H1 (cell line): ENCODE measurements around the gene DDX50. TPM values are rescaled to one million over a fixed set of nuclear protein-coding genes. Genes with fewer than 3 reads are reported as not detected.

Experiments
- CTCF ChIA-PET: fragments of 300-600 bp; sonication (Branson Sonifier 250); formaldehyde crosslinking; loops from one replicate; lab custom pipeline; 2021; ENCODE audit not compliant: partially characterized antibody; lab: Charles Lee
- POLR2A ChIA-PET: fragments of 300-600 bp; sonication (Branson Sonifier 250); formaldehyde crosslinking; loops from one replicate; lab custom pipeline; 2021; ENCODE audit warnings: inconsistent platforms; ENCODE audit not compliant: partially characterized antibody; lab: Charles Lee
- DNase-seq, 2 experiments: peaks; one replicate each; pipeline versions ENCODE4 v3.0.0 to v3.0.0-alpha.2; 2010 to 2022; ENCODE audit warnings: low spot score in 2 of 2, low read depth in 1 of 2, mixed read lengths in 1 of 2
- FAIRE-seq: peaks from 2 replicates; lab custom pipeline; 2011; peaks lifted over from hg19 to GRCh38; lab: Jason Lieb, UNC
- H2AFZ ChIP-seq: 2 replicates; pipeline ENCODE4 v1.8.1; 2012; ENCODE audit warnings: low read length, inconsistent platforms
- H2AK5ac ChIP-seq: 2 replicates; pipeline ENCODE4 v1.6.1; 2013; ENCODE audit warnings: low read depth, low read length
- H2BK120ac ChIP-seq: replicated peaks from 2 replicates; pipeline ENCODE3; 2013; ENCODE audit warnings: low read depth, low read length, inconsistent platforms
- H2BK12ac ChIP-seq: 2 replicates; pipeline ENCODE4 v1.6.1; 2013; ENCODE audit warnings: low read depth, low read length
- H2BK15ac ChIP-seq: 2 replicates; pipeline ENCODE4 v1.6.1; 2013; ENCODE audit warnings: low read length
- H2BK20ac ChIP-seq: 2 replicates; pipeline ENCODE4 v1.6.1; 2013; ENCODE audit warnings: low read length
- H2BK5ac ChIP-seq: 2 replicates; pipeline ENCODE4 v1.6.1; 2013; ENCODE audit warnings: low read depth, low read length
- H3K14ac ChIP-seq: 2 replicates; pipeline ENCODE4 v1.6.1; 2013; ENCODE audit warnings: inconsistent platforms; ENCODE audit not compliant: insufficient read length
- H3K18ac ChIP-seq: 2 replicates; pipeline ENCODE4 v1.6.1; 2013; ENCODE audit warnings: low read length; ENCODE audit errors: extremely low read depth
- H3K23ac ChIP-seq: 2 replicates; pipeline ENCODE4 v1.6.1; 2013; ENCODE audit warnings: inconsistent platforms; ENCODE audit not compliant: insufficient read length
- H3K23me2 ChIP-seq: 2 replicates; pipeline ENCODE4 v1.6.1; 2013; ENCODE audit warnings: low read depth, low read length
- H3K27ac ChIP-seq: 2 replicates; pipeline ENCODE4 v1.6.1; 2011; ENCODE audit warnings: low read depth, low read length, inconsistent platforms
- H3K27me3 ChIP-seq, 4 experiments: replicated peaks in 1 of 4; 1 replicate in 1 of 4; 2 replicates in 3 of 4; pipeline versions ENCODE4 v1.6.1 to v1.8.1; 2011 to 2013; ENCODE audit warnings: low read length in 3 of 4, mild to moderate bottlenecking in 3 of 4, inconsistent platforms in 2 of 4, mixed read lengths in 2 of 4, moderate library complexity in 1 of 4; ENCODE audit not compliant: control insufficient read depth in 3 of 4, insufficient read depth in 3 of 4; ENCODE audit errors: extremely low read depth in 1 of 4
- H3K36me3 ChIP-seq, 4 experiments: 2 replicates each; pipeline versions ENCODE4 v1.6.1 to v1.8.1; 2011 to 2013; ENCODE audit warnings: mild to moderate bottlenecking in 4 of 4, low read length in 3 of 4, moderate library complexity in 2 of 4, control low read depth in 1 of 4, inconsistent platforms in 1 of 4; ENCODE audit not compliant: insufficient read depth in 4 of 4, control insufficient read depth in 2 of 4
- H3K4ac ChIP-seq: replicated peaks from 2 replicates; pipeline ENCODE3; 2013; ENCODE audit warnings: low read length, low read depth, mixed read lengths, inconsistent platforms; ENCODE audit not compliant: insufficient read length
- H3K4me1 ChIP-seq, 4 experiments: replicated peaks in 1 of 4; 1 replicate in 1 of 4; 2 replicates in 3 of 4; pipeline versions ENCODE4 v1.6.1 to v1.8.1; 2011 to 2013; ENCODE audit warnings: low read length in 3 of 4, inconsistent platforms in 2 of 4, mixed read lengths in 1 of 4; ENCODE audit not compliant: insufficient read depth in 4 of 4, control insufficient read depth in 3 of 4
- H3K4me2 ChIP-seq, 2 experiments: 2 replicates each; pipeline versions ENCODE4 v1.6.1 to v1.8.1; 2011 to 2013; ENCODE audit warnings: low read depth in 2 of 2, low read length in 2 of 2, control low read depth in 1 of 2, inconsistent platforms in 1 of 2, mild to moderate bottlenecking in 1 of 2; ENCODE audit not compliant: insufficient read depth in 1 of 2
- H3K4me3 ChIP-seq, 4 experiments: fragments of 200-600, 300-600 bp in 1 of 4; sonication (generic), shearing (Covaris generic), sonication (Bioruptor Twin) in 1 of 4; 2 replicates each; pipeline versions ENCODE4 v1.5.1 to v1.8.1; 2011 to 2016; ENCODE audit warnings: low read length in 4 of 4, low read depth in 3 of 4, control low read depth in 2 of 4, inconsistent platforms in 2 of 4, mild to moderate bottlenecking in 2 of 4, mixed read lengths in 1 of 4, moderate library complexity in 1 of 4; ENCODE audit not compliant: insufficient read depth in 2 of 4; ENCODE audit errors: extremely low read depth in 1 of 4
- H3K56ac ChIP-seq: replicated peaks from 2 replicates; pipeline ENCODE3; 2013; ENCODE audit warnings: low read depth, mild to moderate bottlenecking, mixed read lengths, low read length, inconsistent platforms; ENCODE audit not compliant: insufficient read length
- H3K79me1 ChIP-seq: 2 replicates; pipeline ENCODE4 v1.6.1; 2013; ENCODE audit warnings: low read depth, low read length, control low read depth
- H3K79me2 ChIP-seq, 2 experiments: 2 replicates each; pipeline versions ENCODE4 v1.6.1 to v1.8.1; 2012 to 2013; ENCODE audit warnings: low read length in 2 of 2, mild to moderate bottlenecking in 2 of 2, inconsistent platforms in 1 of 2; ENCODE audit not compliant: insufficient read depth in 2 of 2, control insufficient read depth in 1 of 2
- H3K9ac ChIP-seq, 4 experiments: replicated peaks in 1 of 4; 1 replicate in 1 of 4; 2 replicates in 3 of 4; pipeline versions ENCODE4 v1.6.1 to v1.8.1; 2011 to 2013; ENCODE audit warnings: low read depth in 3 of 4, low read length in 3 of 4, control low read depth in 2 of 4, mild to moderate bottlenecking in 2 of 4, moderate library complexity in 2 of 4, inconsistent platforms in 1 of 4; ENCODE audit errors: extremely low read depth in 1 of 4
- H3K9me3 ChIP-seq, 2 experiments: 2 replicates each; pipeline versions ENCODE4 v1.6.1 to v1.8.1; 2012 to 2013; ENCODE audit warnings: mild to moderate bottlenecking in 2 of 2, moderate library complexity in 2 of 2, control low read depth in 1 of 2, inconsistent platforms in 1 of 2, low read depth in 1 of 2, low read length in 1 of 2, mixed read lengths in 1 of 2; ENCODE audit not compliant: insufficient read depth in 2 of 2
- H4K20me1 ChIP-seq, 2 experiments: replicated peaks in 1 of 2; 2 replicates each; pipeline versions ENCODE3 to v1.8.1; 2011 to 2013; ENCODE audit warnings: inconsistent platforms in 2 of 2, low read length in 2 of 2, mild to moderate bottlenecking in 1 of 2; ENCODE audit not compliant: insufficient read depth in 2 of 2, control insufficient read depth in 1 of 2
- H4K5ac ChIP-seq: 2 replicates; pipeline ENCODE4 v1.6.1; 2013; ENCODE audit warnings: low read length, low read depth, mixed read lengths, inconsistent platforms; ENCODE audit not compliant: insufficient read length
- H4K8ac ChIP-seq: 2 replicates; pipeline ENCODE4 v1.8.0; 2013; ENCODE audit warnings: mild to moderate bottlenecking, moderate library complexity, low read length, inconsistent platforms; ENCODE audit not compliant: insufficient read depth; ENCODE audit errors: extremely low read depth
- H4K91ac ChIP-seq: replicated peaks from 2 replicates; pipeline ENCODE3; 2013; ENCODE audit warnings: low read length, mixed read lengths, inconsistent platforms; ENCODE audit not compliant: insufficient read length
- ASH2L ChIP-seq: fragments of 200-600, 300-600 bp; sonication (generic); IDR thresholded peaks from one replicate; pipeline ENCODE4 v1.7.1; 2017; ENCODE audit warnings: low read length
- CHD1 ChIP-seq: IDR thresholded peaks from 2 replicates; pipeline ENCODE4 v1.6.1; 2012; ENCODE audit warnings: low read depth, low read length, improper control_type of control experiment
- CTBP2 ChIP-seq: IDR thresholded peaks from 2 replicates; pipeline ENCODE4 v1.7.0; 2011; ENCODE audit warnings: borderline replicate concordance, mild to moderate bottlenecking, moderate library complexity, mixed read lengths, low read length; ENCODE audit not compliant: insufficient read depth, insufficient read length
- EP300 ChIP-seq, 2 experiments: IDR thresholded peaks; 1 replicate in 1 of 2; 2 replicates in 1 of 2; pipeline ENCODE4 v1.6.1; 2011 to 2012; ENCODE audit warnings: low read depth in 2 of 2, low read length in 2 of 2, mild to moderate bottlenecking in 2 of 2, borderline replicate concordance in 1 of 2, inconsistent platforms in 1 of 2, moderate library complexity in 1 of 2
- GABPA ChIP-seq: IDR thresholded peaks from 2 replicates; pipeline ENCODE4 v1.6.1; 2011; ENCODE audit warnings: mild to moderate bottlenecking, low read length, moderate library complexity, borderline replicate concordance; ENCODE audit not compliant: insufficient read depth
- GTF2F1 ChIP-seq: IDR thresholded peaks from 2 replicates; pipeline ENCODE4 v1.6.1; 2012; ENCODE audit warnings: low read depth, low read length, improper control_type of control experiment, borderline replicate concordance
- JUN ChIP-seq: IDR thresholded peaks from 2 replicates; pipeline ENCODE4 v1.6.1; 2011; ENCODE audit warnings: low read depth, mild to moderate bottlenecking, improper control_type of control experiment, low read length
- MAFK ChIP-seq: IDR thresholded peaks from 2 replicates; pipeline ENCODE4 v1.6.1; 2012; ENCODE audit warnings: low read depth, mild to moderate bottlenecking, improper control_type of control experiment, low read length
- NANOG ChIP-seq: IDR thresholded peaks from 2 replicates; pipeline ENCODE4 v1.6.1; 2011; ENCODE audit warnings: low read length, low read depth, mild to moderate bottlenecking, inconsistent platforms; ENCODE audit not compliant: insufficient read depth, poor library complexity, severe bottlenecking
- POLR2A ChIP-seq, 2 experiments: IDR thresholded peaks; 1 replicate in 1 of 2; 2 replicates in 1 of 2; pipeline ENCODE4 v1.6.1; 2011; ENCODE audit warnings: low read depth in 2 of 2, low read length in 2 of 2, mild to moderate bottlenecking in 2 of 2; ENCODE audit errors: control extremely low read depth in 1 of 2
- POLR2AphosphoS5 ChIP-seq: IDR thresholded peaks from 2 replicates; pipeline ENCODE4 v1.6.1; 2011; ENCODE audit warnings: low read depth, low read length
- SRF ChIP-seq: IDR thresholded peaks from 2 replicates; pipeline ENCODE4 v1.6.1; 2011; ENCODE audit warnings: mild to moderate bottlenecking, low read depth, low read length, moderate library complexity
- TBP ChIP-seq: IDR thresholded peaks from 2 replicates; pipeline ENCODE4 v1.6.1; 2011; ENCODE audit warnings: low read depth, low read length, improper control_type of control experiment
- WGBS, 2 experiments: shearing (Covaris generic) in 1 of 2; methylation state at CpG; one replicate each; pipeline versions ENCODE4 v1.1.6 to v1.1.7; 2013 to 2015; ENCODE audit warnings: low lambda C conversion rate in 2 of 2, mixed read lengths in 2 of 2, inconsistent platforms in 1 of 2, low coverage in 1 of 2, missing lambda C conversion rate in 1 of 2; ENCODE audit not compliant: insufficient replicate concordance in 2 of 2, insufficient coverage in 1 of 2, insufficient read length in 1 of 2; ENCODE audit errors: extremely low coverage in 1 of 2, missing lambda C conversion rate in 1 of 2; 5-methylcytosine and 5-hydroxymethylcytosine counted together
- polyA plus RNA-seq, 7 experiments: library from polyadenylated mRNA; depleted of rRNA in 3 of 7; stranded (reverse) in 5 of 7; unstranded in 2 of 7; fragments of >200 nt in 5 of 7; fragments of 200-250 nt in 2 of 7; gene quantifications; 1 replicate in 5 of 7; 2 replicates in 1 of 7; 4 replicates in 1 of 7; pipeline versions ENCODE4 v1.2.1 to v1.2.3, GENCODE V29; 2011 to 2013; ENCODE audit warnings: missing spikeins in 2 of 7, mixed read lengths in 2 of 7
- total RNA-seq: library from RNA; stranded (reverse); fragmentation: NEBNext Ultra II Directional; extraction: Animal tissue kit (Norgen Biotek cat#: 25700); gene quantifications from 2 replicates; pipeline ENCODE4 v1.2.1, GENCODE V29; 2021
- TF ChIP-seq, protein P1 (sequence below): IDR thresholded peaks from 2 replicates; pipeline ENCODE4 v1.6.1; 2011; ENCODE audit warnings: low read depth, mild to moderate bottlenecking, low read length; ENCODE audit not compliant: insufficient read depth

DDX50 gene
- total and polyA plus RNA-seq, 2 of the 8 experiments (the other 6 are each of a cell fraction or from before 2014, with no cell fraction given): 20.0 to 36.5 TPM

DNA sequence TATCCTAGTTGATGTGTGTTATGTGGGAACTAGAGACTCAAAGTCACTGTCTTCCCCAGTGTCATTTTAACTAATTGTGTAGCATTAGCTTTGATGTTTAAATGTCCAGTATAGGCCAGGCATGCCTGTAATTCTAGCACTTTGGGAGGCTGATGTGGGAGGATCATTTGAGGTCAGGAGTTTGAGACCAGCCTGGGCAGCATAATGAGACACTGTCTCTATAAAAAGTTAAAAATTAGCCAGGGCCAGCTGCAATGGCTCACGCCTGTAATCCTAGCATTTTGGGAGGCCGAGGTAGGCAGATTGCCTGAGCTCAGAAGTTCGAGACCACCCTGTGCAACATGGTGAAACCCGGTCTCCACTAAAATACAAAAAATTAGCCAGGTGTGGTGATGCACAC is 24.4 kb downstream of the DDX50 start:
- Histone ChIP-seq H3K79me2 (no peaks in the 10 kb centered on the region), H3K79me1 (no peaks in the 10 kb centered on the region), H3K4me1 (no peaks in the 10 kb centered on the region), H2AFZ (no peak overlapping the region), H3K18ac (no peak overlapping the region), H3K9ac (no peak overlapping the region; a peak in 1 of 7 replicates), H4K5ac (no peak overlapping the region), H4K8ac (no peak overlapping the region), H4K20me1 (peaks cover 0 to 1% of the 10 kb centered on the region in 2 experiments), H3K9me3 (no peaks in the 10 kb centered on the region), H4K91ac (no peak overlapping the region), H2BK120ac (no peak overlapping the region), H3K56ac (no peak overlapping the region), H2BK20ac (no peak overlapping the region), H3K4ac (no peak overlapping the region), H3K4me2 (no peak overlapping the region), H3K23ac (no peak overlapping the region), H3K36me3 (no peaks in the 10 kb centered on the region; a peak in 1 of 8 replicates), H3K27me3 (no peaks in the 10 kb centered on the region), H2BK12ac (no peak overlapping the region), H2AK5ac (no peak overlapping the region), H3K4me3 (no peak overlapping the region), H2BK15ac (no peak overlapping the region), H3K14ac (no peak overlapping the region), H2BK5ac (no peak overlapping the region), H3K27ac (no peak overlapping the region), H3K23me2 (no peaks in the 10 kb centered on the region)
- FAIRE-seq (no peak), DNase-seq (no peak)
- CTCF ChIA-PET: interaction anchor here (1.2 kb wide), 1 partner anchor 10 kb away, joined by 4 read pairs; no protein-coding TSS in a partner anchor
- POLR2A ChIA-PET: interaction anchor here (0.9 kb wide), 1 partner anchor 24 kb away, joined by 3 read pairs; no protein-coding TSS in a partner anchor
- whole genome bisulfite sequencing, 2 experiments: 85% methylated on average over 4 of the region's 4 CpGs; no CpG with 5 or more reads in 1 of the 2 experiments
- TF ChIP-seq SRF: no peak
- no peak for TF ChIP-seq JUN
- no peak for TF ChIP-seq GTF2F1
- no peak for TF ChIP-seq CHD1
- TF ChIP-seq, protein P1, sequence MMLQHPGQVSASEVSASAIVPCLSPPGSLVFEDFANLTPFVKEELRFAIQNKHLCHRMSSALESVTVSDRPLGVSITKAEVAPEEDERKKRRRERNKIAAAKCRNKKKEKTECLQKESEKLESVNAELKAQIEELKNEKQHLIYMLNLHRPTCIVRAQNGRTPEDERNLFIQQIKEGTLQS: no peak
- TF ChIP-seq POLR2AphosphoS5: no peak
- TF ChIP-seq TBP: no peak
- no peak for TF ChIP-seq POLR2A (IDR thresholded peaks at IDR 0.05; ENCODE audit: control extremely low read depth in 1 of 2, low read depth in 2 of 2, low read length in 2 of 2)
- no peak for TF ChIP-seq EP300 (IDR thresholded peaks at IDR 0.05; ENCODE audit: borderline replicate concordance in 1 of 2, low read depth in 2 of 2, low read length in 2 of 2)
- no peak for TF ChIP-seq MAFK
- TF ChIP-seq GABPA: no peak
- TF ChIP-seq ASH2L: no peak
- TF ChIP-seq NANOG: no peak
- no peak for TF ChIP-seq CTBP2
